Liver (tissue), 9 donors: ENCODE measurements around the gene SLC35E3. TPM values are rescaled to one million over a fixed set of nuclear protein-coding genes. Genes with fewer than 3 reads are reported as not detected.
A peak's percentile ranks its signal among the peaks of the same experiment; 100 is the strongest.

Experiments
- DNase-seq: peaks from one replicate; pipeline ENCODE4 v3.0.0-alpha.2; 2017; ENCODE audit warnings: low spot score
- H3K27ac ChIP-seq, 2 donors: one replicate each; pipeline ENCODE4 v1.7.0; 2013; ENCODE audit warnings: inconsistent platforms in 2 of 2, low read length in 2 of 2, control low read depth in 1 of 2, low read depth in 1 of 2, mild to moderate bottlenecking in 1 of 2
- H3K27me3 ChIP-seq, 4 donors: one replicate each; pipeline versions ENCODE4 v1.6.1 to v1.7.0; 2013; ENCODE audit warnings: low read length in 3 of 4, inconsistent platforms in 1 of 4, mild to moderate bottlenecking in 1 of 4, moderate library complexity in 1 of 4; ENCODE audit not compliant: control insufficient read depth in 4 of 4, insufficient read depth in 4 of 4
- H3K36me3 ChIP-seq, 4 donors: one replicate each; pipeline versions ENCODE4 v1.6.1 to v1.7.0; 2013; ENCODE audit warnings: low read length in 3 of 4, mild to moderate bottlenecking in 3 of 4, low read depth in 1 of 4, moderate library complexity in 1 of 4; ENCODE audit not compliant: control insufficient read depth in 4 of 4, insufficient read depth in 3 of 4
- H3K4me1 ChIP-seq, 4 donors: one replicate each; pipeline versions ENCODE4 v1.6.1 to v1.7.0; 2013; ENCODE audit warnings: low read length in 3 of 4, mild to moderate bottlenecking in 3 of 4, moderate library complexity in 1 of 4; ENCODE audit not compliant: control insufficient read depth in 4 of 4, insufficient read depth in 4 of 4
- H3K4me3 ChIP-seq, 3 donors: one replicate each; pipeline versions ENCODE4 v1.6.1 to v1.7.0; 2013; ENCODE audit warnings: low read length in 3 of 3, control low read depth in 1 of 3, low read depth in 1 of 3, mild to moderate bottlenecking in 1 of 3
- H3K9ac ChIP-seq, 2 donors: one replicate each; pipeline ENCODE4 v1.7.0; 2013; ENCODE audit warnings: low read length in 2 of 2, mild to moderate bottlenecking in 2 of 2, moderate library complexity in 2 of 2, control low read depth in 1 of 2, low read depth in 1 of 2
- H3K9me3 ChIP-seq, 4 donors: one replicate each; pipeline versions ENCODE4 v1.6.1 to v1.7.0; 2013; ENCODE audit warnings: low read length in 3 of 4; ENCODE audit not compliant: control insufficient read depth in 4 of 4
- ATF3 ChIP-seq: IDR thresholded peaks from 2 replicates; pipeline ENCODE4 v1.6.1; 2016; ENCODE audit warnings: antibody characterized with exemption
- CTCF ChIP-seq: fragments of 150-350 bp; IDR thresholded peaks from 2 replicates; pipeline ENCODE4 v1.5.1; 2017; ENCODE audit warnings: improper control_type of control experiment, low read depth, low read length; ENCODE audit not compliant: missing input control
- EGR1 ChIP-seq, 2 donors: IDR thresholded peaks; 2 replicates each; pipeline ENCODE4 v1.6.1; 2016 to 2018; ENCODE audit warnings: antibody characterized with exemption in 2 of 2, low read depth in 2 of 2
- FOXA1 ChIP-seq: IDR thresholded peaks from 2 replicates; pipeline ENCODE4 v1.6.1; 2016; ENCODE audit warnings: antibody characterized with exemption
- GABPA ChIP-seq, 2 donors: IDR thresholded peaks in 1 of 2; conservative IDR thresholded peaks in 1 of 2; 2 replicates each; pipeline ENCODE4 v1.6.1; 2016; ENCODE audit warnings: antibody characterized with exemption in 2 of 2, mild to moderate bottlenecking in 1 of 2, moderate library complexity in 1 of 2
- HNF4G ChIP-seq: IDR thresholded peaks from 2 replicates; pipeline ENCODE4 v1.6.1; 2016; ENCODE audit warnings: antibody characterized with exemption
- JUND ChIP-seq, 2 donors: IDR thresholded peaks; 2 replicates each; pipeline ENCODE4 v1.6.1; 2016; ENCODE audit warnings: antibody characterized with exemption in 2 of 2
- MAX ChIP-seq: IDR thresholded peaks from 2 replicates; pipeline ENCODE4 v1.6.1; 2016; ENCODE audit warnings: antibody characterized with exemption
- NR2F2 ChIP-seq: IDR thresholded peaks from 2 replicates; pipeline ENCODE4 v1.6.1; 2016; ENCODE audit warnings: antibody characterized with exemption
- RAD21 ChIP-seq, 2 donors: IDR thresholded peaks; 2 replicates each; pipeline ENCODE4 v1.6.1; 2016; ENCODE audit warnings: antibody characterized with exemption in 2 of 2, mild to moderate bottlenecking in 2 of 2
- REST ChIP-seq: IDR thresholded peaks from 2 replicates; pipeline ENCODE4 v1.6.1; 2016; ENCODE audit warnings: antibody characterized with exemption, mild to moderate bottlenecking
- RXRA ChIP-seq, 2 donors: IDR thresholded peaks; 2 replicates each; pipeline ENCODE4 v1.6.1; 2017 to 2018; ENCODE audit warnings: antibody characterized with exemption in 2 of 2, mild to moderate bottlenecking in 1 of 2
- TAF1 ChIP-seq: conservative IDR thresholded peaks from 2 replicates; pipeline ENCODE4 v1.6.1; 2016; ENCODE audit warnings: antibody characterized with exemption, mild to moderate bottlenecking
- YY1 ChIP-seq: IDR thresholded peaks from 2 replicates; pipeline ENCODE4 v1.6.1; 2016; ENCODE audit warnings: antibody characterized with exemption, mild to moderate bottlenecking
- ZBTB33 ChIP-seq: IDR thresholded peaks from 2 replicates; pipeline ENCODE4 v1.6.1; 2016; ENCODE audit warnings: antibody characterized with exemption
- WGBS: extraction: QIAGEN DNeasy Blood & Tissue Kit; methylation state at CpG from one replicate; pipeline ENCODE4 v1.1.7; 2013; 5-methylcytosine and 5-hydroxymethylcytosine counted together
- polyA plus RNA-seq, 2 donors: library from polyadenylated mRNA; stranded (reverse) in 1 of 2; unstranded in 1 of 2; fragments of 200-250 nt in 1 of 2; fragments of >200 nt in 1 of 2; fragmentation: Nextera tagmentation in 1 of 2; extraction: Ambion mirVana in 1 of 2; gene quantifications; one replicate each; pipeline versions ENCODE4 v1.2.1 to v1.2.3, GENCODE V29; 2013 to 2015
- total RNA-seq, 2 donors: library from RNA; depleted of rRNA; stranded (reverse); fragments of >200 nt; gene quantifications; one replicate each; pipeline ENCODE4 v1.2.3, GENCODE V29; 2014
- donor health status: healthy.
- donor health status: healthy.
- donor health status: healthy.
- donor health status: healthy.
- donor health status: healthy.

The SLC35E3 gene
- total and polyA plus RNA-seq, 4 donors, result 2.1 to 6.0 (median 4.6) TPM

GRCh38 chr12:68788554-68789143 lies 42.7 kb downstream of the SLC35E3 start:
- Histone ChIP-seq H3K4me1 (peaks cover 3 to 31% (median 23%) of the 10 kb centered on the region in 4 donors), H3K36me3 (no peaks in the 10 kb centered on the region), H3K9me3 (no peaks in the 10 kb centered on the region), H3K4me3 (no peak overlapping the region), H3K9ac (no peak overlapping the region), H3K27ac (peak overlapping the region; percentile 81 to 86), H3K27me3 (no peaks in the 10 kb centered on the region)
- no peak for DNase-seq
- WGBS, result 73% methylated on average over 3 of the region's 3 CpGs
- TF ChIP-seq HNF4G (no peak), CTCF (no peak), YY1 (no peak), JUND (IDR thresholded peaks at IDR 0.05) (no peak), EGR1 (IDR thresholded peaks at IDR 0.05; ENCODE audit: low read depth in 2 of 2) (no peak), FOXA1 (no peak), MAX (no peak), RXRA (IDR thresholded peaks at IDR 0.05) (no peak), GABPA (IDR thresholded peaks at IDR 0.05 in 1 of 2, conservative IDR thresholded peaks at IDR 0.05 in 1 of 2) (no peak), RAD21 (IDR thresholded peaks at IDR 0.05) (no peak), TAF1 (no peak), REST (no peak), ATF3 (no peak), NR2F2 (no peak), ZBTB33 (no peak)
